Midbrain (tissue), 1 donor: ENCODE results near the gene KRI1.
"Not testable (repeated sequence)": the region's sequence is repeated elsewhere in the genome, so short reads cannot be mapped to it uniquely, and the experiment has no call there.

Source experiments
- DNase-seq: peaks from one replicate; lab custom pipeline; 2025; lab: John Stamatoyannopoulos, UW

The KRI1 gene

GRCh38 chr19:10575011-10575716 lies 9.4 kb upstream of the KRI1 start:
- DNase-seq: no peak

GRCh38 chr19:10574462-10574861 lies 8.7 kb upstream of the KRI1 start:
- no peak for DNase-seq

- not testable (repeated sequence) for DNase-seq
Measured at GRCh38 chr19:10573793-10574192, 8.0 kb upstream of the KRI1 start.

- DNase-seq: peak; percentile 99
Measured at GRCh38 chr19:10568826-10569651, 3.2 kb upstream of the KRI1 start, which contains the start of gene CDKN2D. Gene CDKN2D (minus strand): TSS chr19:10568979. CDS start chr19:10568653, 326 bp downstream.

GRCh38 chr19:10568062-10568825 lies 2.4 kb upstream of the KRI1 start:
- DNase-seq: no peak

- no peak for DNase-seq
Measured at GRCh38 chr19:10567656-10568055, 1.8 kb upstream of the KRI1 start.

- DNase-seq: no peak
Measured at GRCh38 chr19:10566658-10567410, 1.0 kb upstream of the KRI1 start.

- no peak for DNase-seq
Measured at GRCh38 chr19:10566408-10566657, 523 bp upstream of the KRI1 start.

- DNase-seq: no peak
Measured at GRCh38 chr19:10565028-10565566, 713 bp downstream of the KRI1 start.

GRCh38 chr19:10562609-10563008 lies 3.2 kb downstream of the KRI1 start:
- no peak for DNase-seq

- DNase-seq: no peak
Measured at GRCh38 chr19:10560154-10560553, 5.7 kb downstream of the KRI1 start.

GRCh38 chr19:10557603-10558197 lies 8.1 kb downstream of the KRI1 start:
- no peak for DNase-seq

- DNase-seq: no peak
Measured at GRCh38 chr19:10555610-10555973, 10.2 kb downstream of the KRI1 start.

- no peak for DNase-seq
Measured at GRCh38 chr19:10554760-10555609, 10.8 kb downstream of the KRI1 start.

- DNase-seq: no peak
Measured at GRCh38 chr19:10553943-10554381, 11.8 kb downstream of the KRI1 start.

GRCh38 chr19:10553087-10553667 lies 12.6 kb downstream of the KRI1 start:
- DNase-seq: no peak

- no peak for DNase-seq
Measured at GRCh38 chr19:10552510-10553053, 13.2 kb downstream of the KRI1 start.

GRCh38 chr19:10551698-10552301 lies 14.0 kb downstream of the KRI1 start:
- no peak for DNase-seq

- DNase-seq: not testable (repeated sequence)
Measured at GRCh38 chr19:10551006-10551405, 14.8 kb downstream of the KRI1 start.
